D721Med (cell line): ENCODE measurements around the gene ZAP70.
A peak's percentile ranks its signal among the peaks of the same experiment; 100 is the strongest.

Experiments used
- DNase-seq: peaks from one replicate; pipeline ENCODE4 v3.0.0; 2011; ENCODE audit warnings: low spot score; ENCODE audit not compliant: insufficient read length
- FAIRE-seq: peaks from 2 replicates; lab custom pipeline; 2011; peaks lifted over from hg19 to GRCh38; lab: Jason Lieb, UNC
- TF ChIP-seq, protein P1 (sequence below): IDR thresholded peaks from 2 replicates; pipeline ENCODE4 v1.5.1; 2012; ENCODE audit warnings: mild to moderate bottlenecking, control low read depth; ENCODE audit not compliant: insufficient read depth; ENCODE audit errors: missing control alignments

ZAP70 gene

GRCh38 chr2:97740590-97741182 is 27.3 kb downstream of the ZAP70 start:
- TF ChIP-seq, protein P1, sequence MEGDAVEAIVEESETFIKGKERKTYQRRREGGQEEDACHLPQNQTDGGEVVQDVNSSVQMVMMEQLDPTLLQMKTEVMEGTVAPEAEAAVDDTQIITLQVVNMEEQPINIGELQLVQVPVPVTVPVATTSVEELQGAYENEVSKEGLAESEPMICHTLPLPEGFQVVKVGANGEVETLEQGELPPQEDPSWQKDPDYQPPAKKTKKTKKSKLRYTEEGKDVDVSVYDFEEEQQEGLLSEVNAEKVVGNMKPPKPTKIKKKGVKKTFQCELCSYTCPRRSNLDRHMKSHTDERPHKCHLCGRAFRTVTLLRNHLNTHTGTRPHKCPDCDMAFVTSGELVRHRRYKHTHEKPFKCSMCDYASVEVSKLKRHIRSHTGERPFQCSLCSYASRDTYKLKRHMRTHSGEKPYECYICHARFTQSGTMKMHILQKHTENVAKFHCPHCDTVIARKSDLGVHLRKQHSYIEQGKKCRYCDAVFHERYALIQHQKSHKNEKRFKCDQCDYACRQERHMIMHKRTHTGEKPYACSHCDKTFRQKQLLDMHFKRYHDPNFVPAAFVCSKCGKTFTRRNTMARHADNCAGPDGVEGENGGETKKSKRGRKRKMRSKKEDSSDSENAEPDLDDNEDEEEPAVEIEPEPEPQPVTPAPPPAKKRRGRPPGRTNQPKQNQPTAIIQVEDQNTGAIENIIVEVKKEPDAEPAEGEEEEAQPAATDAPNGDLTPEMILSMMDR: peak; percentile 51
- peak; percentile 70 for DNase-seq
- FAIRE-seq: no peak

DNA sequence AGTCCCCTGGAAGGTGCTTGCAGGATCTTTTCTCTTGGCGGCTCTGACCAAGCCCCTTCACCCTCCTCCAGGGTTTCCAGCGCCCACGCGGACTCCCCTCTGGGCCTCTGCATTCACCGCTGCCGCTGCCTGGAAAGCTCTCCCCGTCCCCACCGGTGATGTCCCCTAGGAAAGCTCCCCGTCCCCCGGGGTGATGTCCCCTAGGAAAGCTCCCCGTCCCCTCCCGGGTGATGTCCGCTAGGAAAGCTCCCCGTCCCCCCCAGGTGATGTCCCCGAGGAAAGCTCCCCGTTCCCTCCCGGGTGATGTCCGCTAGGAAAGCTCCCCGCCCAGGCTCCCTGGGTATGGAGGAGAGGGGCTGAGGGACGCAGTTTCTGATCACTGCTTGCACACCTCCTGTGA is 27.9 kb downstream of the ZAP70 start:
- FAIRE-seq (no peak), DNase-seq (no peak)

GRCh38 chr2:97741686-97742085 is 28.3 kb downstream of the ZAP70 start:
- no peak for FAIRE-seq
- no peak for DNase-seq
- TF ChIP-seq, protein P1: no peak

More for the DNA sequence above, 27.9 kb downstream of the ZAP70 start:
- TF ChIP-seq, protein P1: no peak

GRCh38 chr2:97742381-97742847 is 29.0 kb downstream of the ZAP70 start:
- TF ChIP-seq, protein P1: no peak
- FAIRE-seq: no peak
- DNase-seq: no peak

DNA sequence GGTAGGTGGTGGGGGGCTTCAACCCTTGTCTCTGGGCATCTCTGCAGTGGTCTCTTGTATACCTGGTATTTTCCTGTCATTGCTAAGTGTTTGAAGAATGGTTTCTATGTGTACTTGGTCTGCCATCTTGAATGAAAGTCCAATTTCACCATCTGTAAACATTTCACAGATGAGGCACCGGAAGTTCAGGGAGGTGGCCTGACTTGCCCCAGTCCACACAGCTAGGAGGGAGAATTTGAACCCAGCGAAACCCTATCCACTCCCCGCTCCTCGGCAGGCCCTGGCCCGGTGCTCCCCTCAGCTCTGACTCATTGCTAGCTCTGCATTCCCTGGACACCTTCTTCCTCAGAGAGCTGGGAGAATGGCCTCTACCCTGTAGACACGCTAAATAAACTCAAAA is 30.5 kb downstream of the ZAP70 start:
- TF ChIP-seq, protein P1: no peak
- no peak for FAIRE-seq
- no peak for DNase-seq

GRCh38 chr2:97745474-97746174 is 32.2 kb downstream of the ZAP70 start:
- TF ChIP-seq, protein P1: no peak
- no peak for FAIRE-seq
- DNase-seq: no peak

DNA sequence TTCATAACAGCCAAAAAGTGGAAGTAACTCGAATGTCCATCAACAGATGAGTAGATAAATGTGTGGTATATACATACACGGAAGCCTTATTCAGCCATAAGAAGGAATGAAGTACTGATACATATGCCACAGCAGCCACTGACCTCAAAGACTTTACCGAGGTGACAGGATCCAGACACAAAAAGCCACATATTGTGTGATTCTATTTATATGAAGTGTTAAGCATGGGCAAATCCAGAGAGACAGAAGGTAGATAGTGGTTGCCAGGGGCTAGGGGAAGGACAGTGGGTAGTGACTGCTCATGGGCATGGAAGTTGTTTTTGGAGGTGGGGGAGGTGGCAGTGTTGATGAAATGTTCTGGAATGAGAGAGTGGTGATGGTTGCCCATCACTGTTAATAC is 33.9 kb downstream of the ZAP70 start:
- FAIRE-seq (no peak), DNase-seq (no peak)
- TF ChIP-seq, protein P1: no peak
